Ramos (cell line): ENCODE measurements around the gene YTHDF1.
"Not testable (repeated sequence)": the region's sequence is repeated elsewhere in the genome, so short reads cannot be mapped to it uniquely, and the experiment has no call there.

Source experiments
- in situ Hi-C: fragments of 300-500 bp; cut with MboI; formaldehyde crosslinking; loops from one replicate; pipeline ENCODE4 v1.14.3; 2022; ENCODE audit warnings: low sequenced_read_pairs; ENCODE audit not compliant: unreplicated experiment

The YTHDF1 gene

DNA sequence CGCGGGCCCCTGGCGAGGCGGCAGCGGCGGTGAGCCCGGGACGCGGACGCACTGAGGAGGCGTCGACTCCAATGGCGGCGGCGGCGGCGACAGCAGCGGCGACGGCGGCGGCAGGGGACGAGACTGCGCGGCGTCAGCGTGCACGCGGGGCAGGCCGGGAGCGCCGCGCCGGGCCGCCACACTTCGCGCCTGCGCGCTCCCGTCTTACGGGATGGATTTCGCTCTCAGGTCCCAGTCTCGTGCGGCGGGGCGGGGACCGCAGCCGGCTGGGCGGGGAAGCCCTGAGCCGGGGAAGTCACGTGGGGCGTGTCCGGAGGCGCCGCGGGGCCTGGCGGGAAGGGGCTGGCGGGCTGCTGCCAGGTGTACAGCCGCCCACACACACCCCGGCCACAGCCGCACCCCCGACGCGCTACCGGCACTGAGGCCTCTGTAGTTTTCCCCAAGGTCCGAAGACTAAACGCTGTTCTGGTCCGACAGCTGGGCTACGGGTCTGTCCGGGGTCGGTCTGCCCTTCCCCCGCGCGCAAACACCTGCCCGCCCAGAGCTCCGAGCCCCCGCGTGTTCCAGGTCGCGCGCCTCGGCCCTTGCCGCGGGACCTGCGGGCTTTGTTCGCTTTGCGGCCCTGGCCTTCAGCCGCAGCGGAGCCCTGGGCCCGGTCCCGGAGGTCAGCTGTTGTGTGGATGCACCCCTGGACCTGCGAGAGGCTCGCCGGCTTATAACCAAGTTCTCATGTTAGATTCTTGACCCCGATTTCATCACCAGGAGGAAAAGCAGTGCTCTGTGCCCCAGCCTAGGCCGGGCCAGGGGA is at the start of gene YTHDF1:
Gene YTHDF1, minus strand, starts transcription at position 91 of the 808 bp plus-strand sequence. CDS start 239 bp downstream, outside the sequence.
- in situ Hi-C loops, result no loop called here

DNA sequence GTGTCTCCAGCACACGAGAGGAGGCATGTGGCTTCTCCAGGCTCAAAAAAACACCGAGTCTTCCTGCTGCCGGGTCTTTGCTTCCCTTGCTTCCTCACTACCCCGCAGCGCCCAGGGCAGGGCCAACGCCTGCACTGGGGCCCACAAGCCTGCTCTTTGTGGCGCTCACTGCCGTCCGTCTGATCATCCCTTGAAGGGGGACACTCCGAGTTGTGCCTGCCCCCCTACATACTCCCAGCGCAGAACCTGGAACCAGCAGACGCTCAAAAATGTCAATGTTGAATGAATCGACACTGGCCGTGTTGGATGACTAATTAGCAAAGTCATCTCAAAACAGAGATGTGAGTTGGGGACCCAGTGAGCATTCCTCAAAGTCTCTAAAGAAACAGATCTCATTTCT is 48.6 kb upstream of the YTHDF1 start:
- in situ Hi-C loops, result no loop called here

DNA sequence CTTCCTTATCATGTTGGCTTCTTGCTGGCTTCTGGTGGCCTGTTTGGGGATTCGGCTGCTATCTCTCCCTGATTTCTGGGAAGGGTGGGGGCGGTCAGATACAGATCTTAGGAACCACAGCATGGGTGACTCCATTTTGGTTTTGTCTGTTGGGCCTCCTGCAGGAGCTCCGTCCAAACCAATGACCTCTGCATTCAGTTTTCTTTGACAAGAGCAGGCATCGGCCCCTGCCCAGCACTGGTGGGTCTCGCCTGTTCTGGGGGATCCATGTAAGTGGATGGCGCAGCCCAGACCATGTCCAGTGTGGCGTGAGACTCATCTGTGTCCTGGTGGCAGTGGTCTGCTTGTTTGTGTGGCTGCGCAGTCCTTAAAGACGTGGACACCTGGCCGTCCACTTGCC is 48.1 kb upstream of the YTHDF1 start:
- in situ Hi-C loops, result no loop called here

DNA sequence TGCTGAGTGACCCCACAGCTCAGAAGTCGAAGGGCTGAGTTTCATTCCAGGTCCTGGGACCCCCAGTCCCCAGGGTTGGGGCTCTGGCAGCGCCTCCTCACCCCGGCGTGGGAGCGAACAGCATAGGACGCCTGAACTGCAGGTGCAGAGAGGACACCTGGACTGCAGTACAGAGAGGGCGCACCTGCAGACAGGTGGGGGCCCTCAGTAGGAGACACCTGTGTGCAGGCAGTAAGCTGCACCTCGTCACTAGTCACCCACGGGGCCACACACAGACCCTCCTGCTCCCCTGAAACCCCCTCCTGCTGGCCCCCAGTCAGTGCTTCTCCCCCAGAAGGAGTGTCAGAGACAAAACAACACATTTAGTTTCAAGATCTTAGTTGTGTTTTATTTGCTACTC is 46.9 kb upstream of the YTHDF1 start:
- in situ Hi-C loops, result no loop called here

DNA sequence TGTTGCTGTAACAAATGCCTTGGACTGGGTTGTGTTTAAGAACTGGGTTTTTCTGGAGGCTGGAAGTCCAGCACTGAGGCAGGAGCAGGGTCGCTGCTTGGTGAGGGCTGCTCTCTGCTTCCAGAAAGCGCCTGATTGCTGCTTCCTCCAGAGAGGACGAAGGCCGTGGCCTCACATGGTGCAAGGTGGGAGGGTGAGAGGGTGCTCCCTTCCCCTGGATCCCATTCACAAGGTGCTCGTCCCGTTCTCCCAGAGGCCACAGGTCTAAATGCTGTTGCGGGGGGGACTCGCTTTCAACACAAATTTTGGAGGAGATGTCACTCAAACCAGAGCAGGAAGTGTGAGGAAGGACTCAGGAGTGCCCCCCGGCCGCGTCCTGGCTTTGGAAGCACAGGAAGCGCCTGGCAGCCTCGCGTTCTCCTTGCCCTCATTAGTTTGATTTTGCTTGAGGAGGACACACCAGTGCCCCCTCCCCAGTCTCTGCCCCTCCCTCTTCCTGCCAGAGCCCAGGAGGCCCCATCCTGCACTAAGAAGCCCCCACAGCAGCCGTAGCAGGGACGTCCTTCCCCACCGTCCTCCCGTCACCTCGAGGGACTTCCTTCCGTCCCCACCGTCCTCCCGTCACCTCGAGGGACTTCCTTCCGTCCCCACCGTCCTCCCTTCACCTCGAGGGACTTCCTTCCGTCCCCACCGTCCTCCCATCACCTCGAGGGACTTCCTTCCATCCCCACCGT is 46.0 kb upstream of the YTHDF1 start:
- in situ Hi-C loops, result no loop called here

DNA sequence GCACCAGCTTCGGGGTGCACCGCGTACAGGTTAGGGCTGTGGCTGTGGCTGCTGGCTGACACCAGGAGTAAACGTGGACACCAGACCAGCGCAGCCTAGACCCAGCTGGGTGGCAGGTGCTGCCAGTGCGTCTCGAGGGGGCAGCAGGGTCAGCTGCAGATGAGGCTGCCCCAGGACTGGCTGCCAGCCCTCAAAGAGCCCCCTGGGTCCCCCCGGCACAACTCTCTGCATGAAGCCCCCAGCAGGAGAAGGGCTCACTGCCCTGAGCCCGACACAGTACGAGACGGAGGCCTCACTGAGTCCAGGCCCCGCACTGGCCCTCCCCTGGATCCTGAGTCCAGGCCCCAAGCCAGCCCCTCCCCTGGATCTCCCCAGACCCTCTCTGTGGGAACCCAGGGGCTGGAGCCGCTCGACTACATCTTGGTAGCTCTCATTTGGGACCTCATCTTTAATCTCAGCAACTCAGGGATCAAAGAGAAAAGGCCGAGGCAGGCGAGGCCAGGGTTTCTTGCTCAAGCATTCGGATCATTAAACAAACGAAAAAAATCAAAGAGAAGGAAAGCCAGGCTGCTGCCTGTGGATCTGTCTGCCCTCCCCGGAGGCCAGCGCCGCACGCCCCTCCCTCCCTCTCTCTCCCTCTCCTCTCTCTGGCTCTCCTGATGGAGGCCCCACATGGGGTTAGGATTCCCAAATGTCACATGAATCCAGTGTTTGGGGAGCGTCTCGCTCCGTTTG is 45.3 kb upstream of the YTHDF1 start:
- in situ Hi-C loops, result no loop called here

DNA sequence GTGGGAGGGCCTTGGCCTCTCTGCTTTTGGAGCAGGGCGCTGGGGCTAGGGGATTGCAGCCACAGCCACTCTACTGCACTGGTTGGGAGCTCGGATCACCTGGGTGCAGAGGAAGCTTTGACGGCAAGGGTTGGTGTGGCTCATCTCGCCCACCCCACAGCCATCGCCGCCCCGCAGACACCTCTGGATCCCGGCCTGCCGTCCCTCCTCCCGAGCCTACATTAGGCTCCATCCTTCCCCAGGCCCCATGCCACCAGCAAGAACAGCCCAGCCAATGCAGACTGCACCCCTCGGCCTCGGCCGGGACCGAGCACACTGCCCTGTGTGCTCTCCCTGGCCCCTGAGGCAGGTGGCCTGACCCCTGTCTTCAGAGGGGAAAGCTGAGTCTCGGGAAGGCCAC is 44.6 kb upstream of the YTHDF1 start:
- in situ Hi-C loops, result no loop called here

DNA sequence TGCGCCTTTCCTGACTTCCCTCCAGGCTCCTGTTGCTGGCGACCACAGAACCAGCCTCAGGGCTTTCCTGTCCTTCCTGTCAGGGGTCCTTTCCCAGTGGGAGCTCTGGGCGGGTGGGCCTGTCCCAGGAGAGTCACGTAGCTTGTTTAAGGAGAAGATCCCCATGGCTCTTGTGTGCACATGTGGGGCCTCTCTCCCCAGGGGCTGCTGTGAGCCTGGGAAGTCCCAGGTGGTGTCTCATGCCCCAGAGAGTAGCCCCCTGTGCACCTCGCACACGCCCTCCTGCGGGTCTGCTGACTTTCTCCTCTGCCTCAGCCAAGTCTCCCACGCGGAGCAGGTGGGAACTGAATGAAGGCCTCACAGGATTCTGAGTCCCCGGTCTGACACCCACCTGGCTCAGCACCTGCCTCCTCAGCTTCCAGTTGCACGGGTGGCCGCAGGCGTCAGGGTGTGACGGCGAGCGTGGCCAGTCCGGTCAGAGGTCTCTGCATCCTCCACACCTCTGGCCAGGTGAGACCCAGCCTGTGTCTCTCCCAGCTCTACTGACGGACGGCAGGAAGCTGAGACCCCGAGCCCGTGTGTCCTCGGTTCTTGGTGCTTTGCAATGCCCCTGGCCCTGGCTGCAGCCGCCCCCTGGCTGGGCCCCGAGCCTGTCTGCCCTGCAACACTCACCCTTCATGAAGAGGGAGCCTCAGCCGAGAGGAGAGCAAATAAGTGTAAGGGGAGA is 44.0 kb upstream of the YTHDF1 start:
- in situ Hi-C loops, result no loop called here

DNA sequence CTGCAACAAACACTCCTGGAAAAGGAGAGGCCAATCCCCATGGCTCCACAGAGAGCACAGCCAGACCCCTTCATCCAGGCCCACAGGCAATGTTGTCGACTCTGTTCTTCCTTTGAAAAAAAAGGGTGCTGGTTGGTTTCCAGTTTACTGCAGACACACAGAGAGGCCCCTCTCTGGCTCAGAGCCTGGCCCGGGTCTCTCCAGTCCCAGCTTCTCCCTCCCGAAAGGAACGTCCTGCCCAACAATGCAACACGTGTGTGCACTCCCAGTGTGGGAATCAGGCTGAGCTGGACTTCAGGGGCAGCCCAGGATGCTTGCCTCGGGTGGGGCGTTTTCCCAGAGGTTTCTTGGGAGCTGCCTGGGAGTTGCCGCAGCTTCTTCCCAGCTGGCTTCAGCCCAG is 42.9 kb upstream of the YTHDF1 start:
- in situ Hi-C loops, result no loop called here

DNA sequence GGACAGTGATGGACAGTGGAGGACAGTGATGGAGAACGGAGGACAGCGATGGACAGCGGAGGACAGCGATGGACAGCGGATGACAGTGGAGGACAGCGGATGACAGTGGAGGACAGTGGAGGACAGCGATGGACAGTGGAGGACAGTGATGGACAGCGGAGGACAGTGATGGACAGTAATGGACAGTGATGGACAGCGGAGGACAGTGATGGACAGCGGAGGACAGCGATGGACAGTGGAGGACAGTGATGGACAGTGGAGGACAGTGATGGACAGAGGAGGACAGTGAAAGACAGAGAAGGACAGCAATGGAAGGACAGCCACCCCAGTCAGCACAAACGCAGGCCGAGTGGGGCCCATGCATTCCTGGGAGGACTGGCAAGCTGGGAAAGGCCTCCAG is 41.7 kb upstream of the YTHDF1 start:
- in situ Hi-C loops, result no loop called here

DNA sequence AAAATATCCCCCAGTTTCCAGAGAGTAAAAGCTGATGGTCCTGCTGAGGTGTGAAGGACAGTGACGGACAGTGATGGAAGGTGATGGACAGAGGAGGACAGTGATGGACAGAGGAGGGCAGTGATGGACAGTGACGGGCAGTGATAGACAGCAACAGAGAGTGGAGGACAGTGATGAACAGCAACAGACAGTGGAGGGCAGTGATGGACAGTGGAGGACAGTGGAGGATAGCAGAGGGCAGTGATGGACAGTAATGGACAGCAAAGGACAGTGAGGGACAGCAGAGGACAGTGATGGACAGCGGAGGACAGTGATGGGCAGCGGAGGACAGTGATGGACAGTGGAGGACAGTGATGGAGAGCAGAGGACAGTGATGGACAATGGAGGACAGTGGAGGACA is 41.0 kb upstream of the YTHDF1 start:
- in situ Hi-C loops, result no loop called here

DNA sequence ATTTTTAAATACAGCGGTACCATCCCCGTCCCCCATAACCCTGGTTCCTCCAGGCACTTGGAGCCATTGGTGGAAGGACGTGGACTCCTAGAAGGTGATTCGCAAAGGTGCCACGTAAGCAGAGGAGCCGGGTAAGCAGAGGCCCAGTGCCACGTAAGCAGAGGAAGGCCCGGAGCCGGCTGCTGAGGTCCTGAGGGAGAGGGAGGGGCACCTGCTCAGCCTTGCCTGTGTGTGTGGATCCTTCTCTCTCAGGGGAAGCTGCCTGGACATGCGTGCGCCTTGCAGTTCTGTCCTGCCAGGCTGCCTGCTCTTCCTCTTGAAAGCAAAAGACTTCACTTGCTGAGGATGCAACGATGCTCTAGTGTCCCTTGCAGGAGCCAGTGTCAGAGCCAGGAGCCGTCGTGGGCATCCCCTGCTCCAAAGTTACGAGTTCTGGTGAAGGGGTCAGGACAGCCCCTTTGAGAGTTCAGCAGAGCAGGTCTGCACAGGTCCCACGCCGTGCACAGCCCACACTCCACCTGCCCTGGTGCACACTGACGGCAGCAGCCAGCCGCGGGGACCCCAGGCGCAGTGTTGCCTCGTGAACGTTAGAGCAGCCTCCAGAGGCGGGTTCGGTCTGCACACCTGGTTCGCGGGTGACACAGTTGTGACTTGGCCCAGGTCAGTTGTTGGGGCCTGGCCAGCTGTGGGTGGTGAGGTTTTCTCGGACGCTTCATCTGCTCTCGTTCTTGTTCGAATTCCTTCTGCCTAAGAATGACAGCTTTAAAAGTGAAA is 40.2 kb upstream of the YTHDF1 start:
- in situ Hi-C loops, result no loop called here

DNA sequence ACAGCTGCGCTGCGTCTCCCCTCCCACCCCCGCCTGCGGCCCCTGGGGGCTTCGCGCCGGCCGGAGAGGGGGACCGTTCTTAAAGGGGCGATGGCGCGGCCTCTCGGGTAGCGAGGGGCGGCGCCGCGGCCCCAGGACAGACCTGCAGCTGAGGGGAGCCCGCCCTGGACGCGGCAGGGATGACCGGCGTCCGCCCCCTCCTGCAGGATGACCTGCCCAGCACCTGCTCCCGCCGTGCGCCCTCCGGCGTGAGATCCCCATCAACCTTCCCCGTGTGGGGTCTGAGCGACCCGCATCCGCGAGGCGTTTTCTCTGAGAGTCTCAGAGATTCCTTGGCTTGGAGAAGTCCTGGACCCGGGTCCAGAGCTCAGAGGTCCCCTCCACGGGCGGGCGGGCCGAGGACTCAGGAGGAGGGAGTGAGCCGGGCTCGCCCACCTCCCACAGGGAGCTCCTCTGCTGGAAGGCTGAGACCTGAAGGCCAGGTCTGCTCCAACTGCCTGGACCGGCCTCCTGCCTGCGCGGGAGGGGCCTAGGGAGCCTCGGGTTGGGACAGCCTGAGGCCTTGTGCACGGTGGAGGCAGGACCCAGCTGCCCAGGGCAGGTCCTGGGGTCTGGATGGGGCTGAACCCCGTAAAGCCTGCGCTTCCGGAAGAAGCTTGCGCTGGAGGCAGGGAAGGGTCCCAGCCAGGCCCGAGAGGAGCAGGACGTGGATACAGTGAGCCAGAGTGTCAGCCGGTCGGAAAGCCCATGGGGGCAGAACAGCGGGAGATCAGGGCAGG is 38.9 kb upstream of the YTHDF1 start:
- in situ Hi-C loops, result no loop called here

DNA sequence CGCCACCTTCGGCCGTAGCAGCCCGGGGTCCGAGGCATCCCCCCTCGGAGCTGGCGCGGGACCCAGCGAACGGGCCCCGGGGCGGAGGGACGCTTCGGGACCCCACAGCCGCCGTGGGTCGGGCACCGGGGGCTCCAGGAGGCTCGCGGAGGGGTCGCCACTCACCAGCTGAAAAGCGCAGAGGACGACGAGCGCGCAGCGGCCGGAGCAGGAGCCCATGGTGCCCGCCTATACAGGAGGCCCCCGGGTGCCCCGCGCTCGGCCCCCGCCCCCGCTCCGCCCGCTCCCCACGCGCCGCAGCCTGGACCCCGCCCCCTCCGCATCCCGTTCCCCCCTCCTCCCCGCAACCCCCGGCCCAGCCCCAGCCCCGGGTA is 38.3 kb upstream of the YTHDF1 start, which contains the start of gene NKAIN4:
Gene NKAIN4, minus strand, starts transcription at position 232 of the 374 bp plus-strand sequence. Its CDS starts 13 bp downstream, at position 219.
- in situ Hi-C loops, result no loop called here

DNA sequence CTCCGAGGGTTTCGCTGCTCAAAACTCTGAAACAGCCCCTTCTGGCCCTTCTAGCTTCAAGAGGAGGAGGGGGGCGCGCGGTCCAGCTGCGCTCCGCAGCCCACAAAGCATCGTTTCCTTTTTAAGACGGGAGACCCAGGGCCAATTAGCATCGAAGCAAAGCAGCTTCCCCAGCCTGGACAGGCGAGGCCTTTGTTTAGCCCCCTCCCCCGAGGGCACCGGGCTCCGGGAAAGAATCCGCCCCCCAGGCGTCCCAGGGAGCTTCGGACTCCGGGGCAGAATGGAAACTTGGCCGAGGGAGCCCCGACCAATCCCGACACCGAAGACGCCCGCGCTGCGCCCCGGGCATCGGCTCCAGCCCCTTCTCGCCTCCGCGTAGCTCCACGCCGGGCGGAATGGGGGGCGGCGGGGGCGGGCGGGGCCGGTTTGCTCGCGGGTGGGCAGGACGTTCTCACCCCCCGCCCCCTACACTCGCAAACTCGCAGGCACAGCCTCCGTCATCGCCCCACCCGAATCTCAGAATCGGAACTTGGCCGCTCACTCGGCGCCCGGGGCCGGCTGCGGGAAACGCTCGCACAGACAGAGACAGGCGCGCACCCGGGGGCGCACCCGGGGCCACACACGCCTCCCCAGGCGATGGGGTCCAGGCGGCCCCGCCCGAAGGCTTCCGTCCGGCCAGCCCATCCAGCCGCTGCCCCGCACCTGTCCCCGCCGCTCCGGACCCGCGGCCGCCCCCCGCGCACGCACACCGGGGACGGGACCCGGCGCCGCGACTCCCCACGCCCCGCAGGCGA is 37.7 kb upstream of the YTHDF1 start:
- in situ Hi-C loops, result no loop called here

DNA sequence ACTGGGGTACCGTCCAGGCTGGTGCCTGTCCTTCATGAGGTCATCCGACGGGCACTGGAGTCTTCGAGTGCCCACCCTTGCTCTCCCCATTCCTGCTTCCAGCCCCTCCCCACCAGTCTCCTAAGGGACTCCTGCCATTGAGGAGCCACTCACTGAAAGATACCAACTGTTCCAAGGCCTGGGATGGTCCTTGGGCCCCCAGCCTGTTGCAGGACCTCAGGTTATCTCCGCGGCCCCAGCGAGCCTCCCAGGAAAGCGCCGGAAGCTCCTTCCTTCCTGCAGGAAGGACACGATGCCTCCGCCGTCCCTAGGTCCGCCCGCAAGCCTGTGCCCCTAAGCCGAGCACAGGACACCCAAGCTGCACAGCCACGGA is 37.1 kb upstream of the YTHDF1 start:
- in situ Hi-C loops, result no loop called here

DNA sequence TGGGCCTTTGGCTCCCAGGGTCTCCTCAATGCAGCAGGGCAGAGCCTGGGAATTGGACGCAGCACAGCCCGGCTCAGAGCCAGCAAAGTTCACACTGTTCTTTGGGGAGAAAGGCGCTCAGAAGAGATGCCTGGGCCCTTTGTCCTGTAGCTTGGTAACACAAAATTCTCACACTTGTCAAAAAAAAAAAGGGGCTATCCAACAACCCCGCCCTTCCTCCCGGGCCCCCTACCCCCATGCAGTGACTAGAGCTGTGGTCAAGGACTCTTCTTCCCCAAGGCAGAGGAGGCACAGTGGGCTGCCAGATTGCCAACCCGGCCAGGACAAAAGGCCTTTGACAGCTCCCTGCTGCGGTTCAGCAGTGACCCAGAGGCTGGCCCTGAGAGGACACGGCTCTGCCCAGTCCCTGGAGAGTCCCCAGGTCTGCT is 36.4 kb upstream of the YTHDF1 start:
- in situ Hi-C loops, result no loop called here

DNA sequence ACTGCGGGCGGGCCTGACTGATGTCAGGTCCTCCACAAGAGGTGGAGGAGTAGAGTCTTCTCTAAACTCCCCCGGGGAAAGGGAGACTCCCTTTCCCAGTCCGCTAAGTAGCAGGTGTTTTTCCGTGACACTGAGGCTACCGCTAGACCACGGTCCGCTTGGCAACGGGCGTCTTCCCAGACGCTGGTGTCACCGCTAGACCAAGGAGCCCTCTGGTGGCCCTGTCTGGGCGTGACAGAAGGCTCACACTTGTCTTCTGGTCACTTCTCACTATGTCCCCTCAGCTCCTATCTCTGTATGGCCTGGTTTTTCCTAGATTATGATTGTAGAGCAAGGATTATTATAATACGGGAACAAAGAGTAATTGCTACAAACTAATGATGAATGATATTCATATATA is 35.4 kb upstream of the YTHDF1 start:
- in situ Hi-C loops, result not testable (repeated sequence)
